ENCODE data around the gene MOXD1. TPM values are rescaled to one million over a fixed set of nuclear protein-coding genes. Genes with fewer than 3 reads are reported as not detected.
A peak's percentile ranks its signal among the peaks of the same experiment; 100 is the strongest.

MOXD1 gene
- total RNA-seq, 1 donor from 2014 or later, result 22.6 TPM

DNA sequence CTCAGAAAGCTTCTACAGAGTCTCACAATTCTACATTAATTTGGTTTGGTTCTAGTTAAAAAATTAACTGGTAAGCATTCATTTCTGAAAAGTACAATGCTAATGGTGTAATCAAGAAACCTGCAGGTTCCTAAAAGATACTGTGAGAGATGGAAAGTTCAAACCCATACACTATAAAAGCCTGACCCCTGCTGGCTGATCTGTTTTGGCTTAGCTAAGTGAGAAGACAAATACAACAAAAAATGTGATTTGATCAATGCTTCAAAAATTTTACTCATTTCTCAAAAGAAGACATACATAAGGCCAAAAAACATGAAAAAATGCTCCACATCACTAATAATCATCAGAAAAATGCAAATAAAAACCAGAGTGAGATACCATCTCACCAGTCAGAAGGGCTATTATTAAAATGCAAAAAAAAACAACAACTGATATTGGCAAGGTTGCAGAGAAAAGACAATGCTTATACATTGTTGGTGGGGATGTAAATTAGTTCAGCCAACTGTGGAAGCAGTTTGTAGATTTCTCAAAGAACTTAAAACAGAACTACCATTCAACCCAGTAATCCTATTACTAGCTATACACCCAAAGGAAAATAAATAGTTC is 102.8 kb downstream of the MOXD1 start:
- H3K36me3 ChIP-seq (ENCODE audit: control insufficient read depth, insufficient read depth, low read length), result no peaks in the 10 kb centered on the region
- no peak for DNase-seq (ENCODE audit: low read depth)
- TF ChIP-seq, protein P1, sequence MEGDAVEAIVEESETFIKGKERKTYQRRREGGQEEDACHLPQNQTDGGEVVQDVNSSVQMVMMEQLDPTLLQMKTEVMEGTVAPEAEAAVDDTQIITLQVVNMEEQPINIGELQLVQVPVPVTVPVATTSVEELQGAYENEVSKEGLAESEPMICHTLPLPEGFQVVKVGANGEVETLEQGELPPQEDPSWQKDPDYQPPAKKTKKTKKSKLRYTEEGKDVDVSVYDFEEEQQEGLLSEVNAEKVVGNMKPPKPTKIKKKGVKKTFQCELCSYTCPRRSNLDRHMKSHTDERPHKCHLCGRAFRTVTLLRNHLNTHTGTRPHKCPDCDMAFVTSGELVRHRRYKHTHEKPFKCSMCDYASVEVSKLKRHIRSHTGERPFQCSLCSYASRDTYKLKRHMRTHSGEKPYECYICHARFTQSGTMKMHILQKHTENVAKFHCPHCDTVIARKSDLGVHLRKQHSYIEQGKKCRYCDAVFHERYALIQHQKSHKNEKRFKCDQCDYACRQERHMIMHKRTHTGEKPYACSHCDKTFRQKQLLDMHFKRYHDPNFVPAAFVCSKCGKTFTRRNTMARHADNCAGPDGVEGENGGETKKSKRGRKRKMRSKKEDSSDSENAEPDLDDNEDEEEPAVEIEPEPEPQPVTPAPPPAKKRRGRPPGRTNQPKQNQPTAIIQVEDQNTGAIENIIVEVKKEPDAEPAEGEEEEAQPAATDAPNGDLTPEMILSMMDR (IDR thresholded peaks at IDR 0.05; ENCODE audit: insufficient read depth, low read length, poor library complexity, severe bottlenecking), result peak; percentile 70
- no peaks in the 10 kb centered on the region for H3K27me3 ChIP-seq (ENCODE audit: control insufficient read depth, insufficient read depth, low read length)
- no peak overlapping the region for H3K4me3 ChIP-seq (ENCODE audit: low read depth, low read length)

DNA sequence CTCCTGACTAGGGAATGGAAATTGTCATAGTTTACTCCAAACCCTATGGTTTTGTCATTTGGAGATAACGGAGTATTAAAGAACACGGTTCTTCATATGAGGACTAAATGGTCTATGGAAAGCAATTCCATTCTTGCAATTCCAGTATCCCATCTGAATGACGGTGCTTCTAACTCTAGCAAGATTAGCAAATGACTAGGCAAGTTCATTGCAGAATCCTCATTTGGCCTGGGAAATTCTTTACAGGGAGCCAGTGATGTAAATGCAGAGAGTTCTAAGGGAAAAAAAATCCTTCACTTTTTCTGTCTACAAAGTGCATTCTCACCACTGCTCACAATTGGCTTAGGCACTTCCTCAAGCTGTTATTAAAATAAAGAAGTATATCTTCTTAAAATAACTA is 111.5 kb downstream of the MOXD1 start:
- Histone ChIP-seq H3K36me3 (ENCODE audit: control insufficient read depth, insufficient read depth, low read length) (no peaks in the 10 kb centered on the region), H3K4me3 (ENCODE audit: low read depth, low read length) (no peak overlapping the region), H3K27me3 (ENCODE audit: control insufficient read depth, insufficient read depth, low read length) (no peaks in the 10 kb centered on the region)
- TF ChIP-seq, protein P1 (IDR thresholded peaks at IDR 0.05; ENCODE audit: insufficient read depth, low read length, poor library complexity, severe bottlenecking), result no peak
- no peak for DNase-seq (ENCODE audit: low read depth)

DNA sequence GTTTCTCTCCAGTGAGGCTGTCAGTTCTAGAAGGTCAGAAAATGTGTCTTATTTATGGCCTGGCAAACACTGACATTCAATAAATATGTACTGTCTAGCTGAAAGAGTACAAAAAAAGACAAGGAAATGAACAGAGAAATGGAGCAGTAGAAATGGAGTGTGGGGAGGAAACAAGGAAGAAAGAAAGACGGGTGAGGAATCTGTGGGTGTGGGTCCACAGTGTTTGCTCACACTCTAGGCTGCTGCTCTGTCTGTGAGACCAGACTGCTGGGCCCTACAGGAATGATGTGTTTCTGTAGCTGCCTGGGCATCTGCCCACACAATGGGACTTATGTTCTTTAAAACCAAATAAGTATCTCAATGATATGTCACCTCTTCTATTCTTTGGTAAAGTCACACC is 114.2 kb downstream of the MOXD1 start:
- H3K4me3 ChIP-seq (ENCODE audit: low read depth, low read length), result no peak overlapping the region
- TF ChIP-seq, protein P1 (IDR thresholded peaks at IDR 0.05; ENCODE audit: insufficient read depth, low read length, poor library complexity, severe bottlenecking), result no peak
- H3K36me3 ChIP-seq (ENCODE audit: control insufficient read depth, insufficient read depth, low read length), result no peaks in the 10 kb centered on the region
- no peak for DNase-seq (ENCODE audit: low read depth)
- no peaks in the 10 kb centered on the region for H3K27me3 ChIP-seq (ENCODE audit: control insufficient read depth, insufficient read depth, low read length)

DNA sequence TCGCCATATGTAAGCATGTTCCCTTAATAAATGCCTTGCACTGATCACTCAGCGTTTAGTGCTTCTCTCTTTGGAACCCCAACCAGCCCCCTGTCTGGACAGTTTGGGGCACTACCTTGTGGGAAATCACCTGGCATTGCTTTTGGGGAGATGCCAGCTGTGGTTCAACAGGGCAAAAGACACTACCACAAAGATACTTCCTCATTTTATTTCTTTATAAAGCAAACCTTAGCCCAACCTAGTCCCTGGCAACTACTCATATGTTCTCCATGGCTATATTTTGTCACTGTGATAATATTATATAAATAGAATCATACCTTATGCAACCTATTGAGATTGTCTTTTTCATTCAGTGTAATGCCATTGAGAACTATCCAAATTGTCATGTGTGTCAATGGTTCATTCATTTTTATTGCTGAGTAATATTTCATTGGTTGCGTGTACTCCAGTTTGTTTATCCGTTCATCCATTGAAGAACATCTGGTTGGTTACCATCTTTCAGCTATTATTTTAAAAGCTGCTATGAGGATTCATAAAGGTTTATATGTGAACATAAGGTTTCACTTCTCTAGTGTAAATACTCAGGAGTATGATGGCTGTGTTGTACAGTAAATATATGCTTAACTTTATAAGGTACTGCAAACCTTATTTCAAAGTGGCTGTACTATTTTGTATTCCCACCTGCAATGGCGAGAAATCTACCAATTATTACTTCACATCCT is 114.8 kb downstream of the MOXD1 start:
- no peaks in the 10 kb centered on the region for H3K36me3 ChIP-seq (ENCODE audit: control insufficient read depth, insufficient read depth, low read length)
- H3K4me3 ChIP-seq (ENCODE audit: low read depth, low read length), result no peak overlapping the region
- DNase-seq (ENCODE audit: low read depth), result no peak
- no peaks in the 10 kb centered on the region for H3K27me3 ChIP-seq (ENCODE audit: control insufficient read depth, insufficient read depth, low read length)
- TF ChIP-seq, protein P1 (IDR thresholded peaks at IDR 0.05; ENCODE audit: insufficient read depth, low read length, poor library complexity, severe bottlenecking), result no peak

DNA sequence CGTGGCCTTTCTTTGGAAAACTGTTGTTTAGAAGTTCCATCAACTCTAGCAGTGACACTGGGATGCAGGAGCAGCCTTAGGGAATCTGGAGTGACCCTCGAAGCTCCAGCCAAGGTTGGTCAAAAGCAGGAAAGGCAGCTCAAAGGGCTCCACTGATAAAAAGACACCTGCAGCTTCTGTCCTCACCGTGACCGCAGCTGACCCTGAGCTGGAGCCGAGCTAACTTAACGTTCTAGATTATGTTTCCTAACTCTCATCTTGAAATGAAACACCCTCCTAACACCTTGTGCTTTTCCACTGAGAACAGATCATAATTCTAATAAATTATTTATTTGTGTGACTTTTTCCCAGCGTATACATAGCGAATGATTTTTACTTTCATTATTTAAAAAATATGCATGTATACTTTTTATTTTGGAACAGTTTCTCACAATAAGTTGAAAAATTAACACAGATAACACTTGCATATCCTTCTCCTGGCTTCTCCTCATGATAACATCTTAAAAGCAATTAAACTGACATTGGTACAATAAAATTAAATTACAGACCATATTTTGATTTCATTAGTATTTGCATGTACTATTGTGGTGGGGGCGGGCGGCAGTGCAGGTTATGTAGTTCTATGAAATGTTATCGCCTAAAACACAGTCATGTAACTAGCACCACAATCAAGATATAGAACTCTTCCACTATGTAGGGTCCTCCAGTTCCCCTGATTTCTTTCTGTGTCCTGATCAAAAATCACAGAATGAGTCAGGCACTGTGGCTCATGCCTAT is 116.1 kb downstream of the MOXD1 start:
- Histone ChIP-seq H3K4me3 (ENCODE audit: low read depth, low read length) (no peak overlapping the region), H3K27me3 (ENCODE audit: control insufficient read depth, insufficient read depth, low read length) (no peaks in the 10 kb centered on the region), H3K36me3 (ENCODE audit: control insufficient read depth, insufficient read depth, low read length) (no peaks in the 10 kb centered on the region)
- no peak for DNase-seq (ENCODE audit: low read depth)
- TF ChIP-seq, protein P1 (IDR thresholded peaks at IDR 0.05; ENCODE audit: insufficient read depth, low read length, poor library complexity, severe bottlenecking), result no peak

Measured in kidney epithelial cell (primary cell).